HepG2 (cell line): ENCODE data around the gene ANKRD44. TPM values are rescaled to one million over a fixed set of nuclear protein-coding genes. Genes with fewer than 3 reads are reported as not detected.
A peak's percentile ranks its signal among the peaks of the same experiment; 100 is the strongest.

Experiments used
- ATF4 ChIP-seq, 2 experiments: fragments of 450-650 bp in 1 of 2; sonication (generic) in 1 of 2; formaldehyde crosslinking; IDR thresholded peaks; 2 replicates each; pipeline versions ENCODE4 v1.5.0 to v1.8.0; 2020 to 2022; ENCODE audit warnings: mild to moderate bottlenecking in 1 of 2, missing genetic modification reagents in 1 of 2
- BRCA1 ChIP-seq: sonication (generic); formaldehyde crosslinking; IDR thresholded peaks from 2 replicates; pipeline ENCODE4 v1.4.0; 2020; ENCODE audit warnings: missing genetic modification reagents
- HDAC1 ChIP-seq: sonication (generic); formaldehyde crosslinking; IDR thresholded peaks from 2 replicates; pipeline ENCODE4 v1.5.1; 2020; ENCODE audit warnings: mild to moderate bottlenecking, missing genetic modification reagents
- NFE2L2 ChIP-seq: fragments of 150-350 bp; IDR thresholded peaks from 2 replicates; pipeline ENCODE4 v1.6.1; 2014; ENCODE audit warnings: low read length
- SMARCE1 ChIP-seq: fragments of 450-650 bp; IDR thresholded peaks from 2 replicates; pipeline ENCODE4 v1.6.1; 2017; ENCODE audit warnings: borderline replicate concordance
- SUZ12 ChIP-seq: fragments of 150-350 bp; IDR thresholded peaks from 2 replicates; pipeline ENCODE4 v1.6.1; 2014; ENCODE audit warnings: low read depth, low read length
- ZFP36L2 ChIP-seq: sonication (generic); formaldehyde crosslinking; IDR thresholded peaks from 2 replicates; pipeline ENCODE4 v1.4.0; 2020; ENCODE audit warnings: missing genetic modification reagents
- ZNF260 ChIP-seq: sonication (generic); formaldehyde crosslinking; IDR thresholded peaks from 2 replicates; pipeline ENCODE4 v1.4.0; 2020; ENCODE audit warnings: missing genetic modification reagents, low read depth, mild to moderate bottlenecking, borderline replicate concordance
- ZNF615 ChIP-seq: sonication (generic); formaldehyde crosslinking; IDR thresholded peaks from 2 replicates; pipeline ENCODE4 v1.5.0; 2020; ENCODE audit warnings: mild to moderate bottlenecking, missing genetic modification reagents, borderline replicate concordance
- ZNF672 ChIP-seq: sonication (generic); formaldehyde crosslinking; IDR thresholded peaks from 2 replicates; pipeline ENCODE4 v1.8.1; 2022; ENCODE audit warnings: missing genetic modification reagents
- ZSCAN12 ChIP-seq: sonication (generic); formaldehyde crosslinking; IDR thresholded peaks from 2 replicates; pipeline ENCODE4 v1.9.0; 2021; ENCODE audit warnings: mild to moderate bottlenecking, missing genetic modification reagents
- polyA plus RNA-seq, 8 experiments: library from polyadenylated mRNA; depleted of rRNA in 3 of 8; stranded (reverse) in 7 of 8; unstranded in 1 of 8; fragments of >200 nt; fragmentation: Illumina TruSeq in 4 of 8; extraction: Trizol in 4 of 8; gene quantifications; 2 replicates each; pipeline versions ENCODE4 v1.2.1 to v1.2.3, GENCODE V29; 2011 to 2016; ENCODE audit warnings: low read depth in 4 of 8, missing spikeins in 1 of 8, mixed read lengths in 1 of 8; ENCODE audit not compliant: insufficient read depth in 1 of 8
- total RNA-seq, 5 experiments: library from RNA; depleted of rRNA; stranded (reverse); fragments of >200 nt; fragmentation: Illumina TruSeq; extraction: Trizol; gene quantifications; 2 replicates each; pipeline ENCODE4 v1.2.3, GENCODE V29; 2016; ENCODE audit warnings: low read depth in 1 of 5
- TF ChIP-seq, protein P1 (sequence below): sonication (generic); formaldehyde crosslinking; IDR thresholded peaks from 2 replicates; pipeline ENCODE4 v1.4.0; 2020; ENCODE audit warnings: mild to moderate bottlenecking, missing genetic modification reagents, borderline replicate concordance
- TF ChIP-seq, protein P2 (sequence below): sonication (generic); formaldehyde crosslinking; IDR thresholded peaks from 2 replicates; pipeline ENCODE4 v1.4.0; 2020; ENCODE audit warnings: missing genetic modification reagents, borderline replicate concordance
- TF ChIP-seq, protein P3 (sequence below): sonication (generic); formaldehyde crosslinking; IDR thresholded peaks from 2 replicates; pipeline ENCODE4 v1.9.0; 2021; ENCODE audit warnings: missing genetic modification reagents, mild to moderate bottlenecking, borderline replicate concordance
- TF ChIP-seq, protein P4 (sequence below): sonication (generic); formaldehyde crosslinking; IDR thresholded peaks from 2 replicates; pipeline ENCODE4 v1.8.0; 2022; ENCODE audit warnings: mild to moderate bottlenecking, missing genetic modification reagents, borderline replicate concordance

Gene ANKRD44
- total and polyA plus RNA-seq, 2 of the 13 experiments (the other 11 are each of a cell fraction or from before 2014, with no cell fraction given) = 0.04 to 0.11 TPM

- TF ChIP-seq, protein P1, sequence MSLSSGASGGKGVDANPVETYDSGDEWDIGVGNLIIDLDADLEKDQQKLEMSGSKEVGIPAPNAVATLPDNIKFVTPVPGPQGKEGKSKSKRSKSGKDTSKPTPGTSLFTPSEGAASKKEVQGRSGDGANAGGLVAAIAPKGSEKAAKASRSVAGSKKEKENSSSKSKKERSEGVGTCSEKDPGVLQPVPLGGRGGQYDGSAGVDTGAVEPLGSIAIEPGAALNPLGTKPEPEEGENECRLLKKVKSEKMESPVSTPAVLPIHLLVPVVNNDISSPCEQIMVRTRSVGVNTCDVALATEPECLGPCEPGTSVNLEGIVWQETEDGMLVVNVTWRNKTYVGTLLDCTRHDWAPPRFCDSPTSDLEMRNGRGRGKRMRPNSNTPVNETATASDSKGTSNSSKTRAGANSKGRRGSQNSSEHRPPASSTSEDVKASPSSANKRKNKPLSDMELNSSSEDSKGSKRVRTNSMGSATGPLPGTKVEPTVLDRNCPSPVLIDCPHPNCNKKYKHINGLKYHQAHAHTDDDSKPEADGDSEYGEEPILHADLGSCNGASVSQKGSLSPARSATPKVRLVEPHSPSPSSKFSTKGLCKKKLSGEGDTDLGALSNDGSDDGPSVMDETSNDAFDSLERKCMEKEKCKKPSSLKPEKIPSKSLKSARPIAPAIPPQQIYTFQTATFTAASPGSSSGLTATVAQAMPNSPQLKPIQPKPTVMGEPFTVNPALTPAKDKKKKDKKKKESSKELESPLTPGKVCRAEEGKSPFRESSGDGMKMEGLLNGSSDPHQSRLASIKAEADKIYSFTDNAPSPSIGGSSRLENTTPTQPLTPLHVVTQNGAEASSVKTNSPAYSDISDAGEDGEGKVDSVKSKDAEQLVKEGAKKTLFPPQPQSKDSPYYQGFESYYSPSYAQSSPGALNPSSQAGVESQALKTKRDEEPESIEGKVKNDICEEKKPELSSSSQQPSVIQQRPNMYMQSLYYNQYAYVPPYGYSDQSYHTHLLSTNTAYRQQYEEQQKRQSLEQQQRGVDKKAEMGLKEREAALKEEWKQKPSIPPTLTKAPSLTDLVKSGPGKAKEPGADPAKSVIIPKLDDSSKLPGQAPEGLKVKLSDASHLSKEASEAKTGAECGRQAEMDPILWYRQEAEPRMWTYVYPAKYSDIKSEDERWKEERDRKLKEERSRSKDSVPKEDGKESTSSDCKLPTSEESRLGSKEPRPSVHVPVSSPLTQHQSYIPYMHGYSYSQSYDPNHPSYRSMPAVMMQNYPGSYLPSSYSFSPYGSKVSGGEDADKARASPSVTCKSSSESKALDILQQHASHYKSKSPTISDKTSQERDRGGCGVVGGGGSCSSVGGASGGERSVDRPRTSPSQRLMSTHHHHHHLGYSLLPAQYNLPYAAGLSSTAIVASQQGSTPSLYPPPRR (CRISPR knock-in tag) = 0 out of 2 replicates have a peak, but pooled peaks have one; percentile 31
- no peak for TF ChIP-seq NFE2L2
- TF ChIP-seq SUZ12 = no peak
- no peak for TF ChIP-seq BRCA1 (CRISPR knock-in tag)
- no peak for TF ChIP-seq ZNF672 (CRISPR knock-in tag)
- TF ChIP-seq, protein P2, sequence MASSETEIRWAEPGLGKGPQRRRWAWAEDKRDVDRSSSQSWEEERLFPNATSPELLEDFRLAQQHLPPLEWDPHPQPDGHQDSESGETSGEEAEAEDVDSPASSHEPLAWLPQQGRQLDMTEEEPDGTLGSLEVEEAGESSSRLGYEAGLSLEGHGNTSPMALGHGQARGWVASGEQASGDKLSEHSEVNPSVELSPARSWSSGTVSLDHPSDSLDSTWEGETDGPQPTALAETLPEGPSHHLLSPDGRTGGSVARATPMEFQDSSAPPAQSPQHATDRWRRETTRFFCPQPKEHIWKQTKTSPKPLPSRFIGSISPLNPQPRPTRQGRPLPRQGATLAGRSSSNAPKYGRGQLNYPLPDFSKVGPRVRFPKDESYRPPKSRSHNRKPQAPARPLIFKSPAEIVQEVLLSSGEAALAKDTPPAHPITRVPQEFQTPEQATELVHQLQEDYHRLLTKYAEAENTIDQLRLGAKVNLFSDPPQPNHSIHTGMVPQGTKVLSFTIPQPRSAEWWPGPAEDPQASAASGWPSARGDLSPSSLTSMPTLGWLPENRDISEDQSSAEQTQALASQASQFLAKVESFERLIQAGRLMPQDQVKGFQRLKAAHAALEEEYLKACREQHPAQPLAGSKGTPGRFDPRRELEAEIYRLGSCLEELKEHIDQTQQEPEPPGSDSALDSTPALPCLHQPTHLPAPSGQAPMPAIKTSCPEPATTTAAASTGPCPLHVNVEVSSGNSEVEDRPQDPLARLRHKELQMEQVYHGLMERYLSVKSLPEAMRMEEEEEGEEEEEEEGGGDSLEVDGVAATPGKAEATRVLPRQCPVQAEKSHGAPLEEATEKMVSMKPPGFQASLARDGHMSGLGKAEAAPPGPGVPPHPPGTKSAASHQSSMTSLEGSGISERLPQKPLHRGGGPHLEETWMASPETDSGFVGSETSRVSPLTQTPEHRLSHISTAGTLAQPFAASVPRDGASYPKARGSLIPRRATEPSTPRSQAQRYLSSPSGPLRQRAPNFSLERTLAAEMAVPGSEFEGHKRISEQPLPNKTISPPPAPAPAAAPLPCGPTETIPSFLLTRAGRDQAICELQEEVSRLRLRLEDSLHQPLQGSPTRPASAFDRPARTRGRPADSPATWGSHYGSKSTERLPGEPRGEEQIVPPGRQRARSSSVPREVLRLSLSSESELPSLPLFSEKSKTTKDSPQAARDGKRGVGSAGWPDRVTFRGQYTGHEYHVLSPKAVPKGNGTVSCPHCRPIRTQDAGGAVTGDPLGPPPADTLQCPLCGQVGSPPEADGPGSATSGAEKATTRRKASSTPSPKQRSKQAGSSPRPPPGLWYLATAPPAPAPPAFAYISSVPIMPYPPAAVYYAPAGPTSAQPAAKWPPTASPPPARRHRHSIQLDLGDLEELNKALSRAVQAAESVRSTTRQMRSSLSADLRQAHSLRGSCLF (CRISPR knock-in tag) = no peak
- no peak for TF ChIP-seq ZNF260 (CRISPR knock-in tag)
- TF ChIP-seq ZFP36L2 (CRISPR knock-in tag) = no peak
- TF ChIP-seq HDAC1 (CRISPR knock-in tag) = 0 out of 2 replicates have a peak, but pooled peaks have one; percentile 28
- TF ChIP-seq, protein P3, sequence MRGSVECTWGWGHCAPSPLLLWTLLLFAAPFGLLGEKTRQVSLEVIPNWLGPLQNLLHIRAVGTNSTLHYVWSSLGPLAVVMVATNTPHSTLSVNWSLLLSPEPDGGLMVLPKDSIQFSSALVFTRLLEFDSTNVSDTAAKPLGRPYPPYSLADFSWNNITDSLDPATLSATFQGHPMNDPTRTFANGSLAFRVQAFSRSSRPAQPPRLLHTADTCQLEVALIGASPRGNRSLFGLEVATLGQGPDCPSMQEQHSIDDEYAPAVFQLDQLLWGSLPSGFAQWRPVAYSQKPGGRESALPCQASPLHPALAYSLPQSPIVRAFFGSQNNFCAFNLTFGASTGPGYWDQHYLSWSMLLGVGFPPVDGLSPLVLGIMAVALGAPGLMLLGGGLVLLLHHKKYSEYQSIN (CRISPR knock-in tag) = no peak
- TF ChIP-seq SMARCE1 = no peak
- TF ChIP-seq ZSCAN12 = no peak
- TF ChIP-seq, protein P4, sequence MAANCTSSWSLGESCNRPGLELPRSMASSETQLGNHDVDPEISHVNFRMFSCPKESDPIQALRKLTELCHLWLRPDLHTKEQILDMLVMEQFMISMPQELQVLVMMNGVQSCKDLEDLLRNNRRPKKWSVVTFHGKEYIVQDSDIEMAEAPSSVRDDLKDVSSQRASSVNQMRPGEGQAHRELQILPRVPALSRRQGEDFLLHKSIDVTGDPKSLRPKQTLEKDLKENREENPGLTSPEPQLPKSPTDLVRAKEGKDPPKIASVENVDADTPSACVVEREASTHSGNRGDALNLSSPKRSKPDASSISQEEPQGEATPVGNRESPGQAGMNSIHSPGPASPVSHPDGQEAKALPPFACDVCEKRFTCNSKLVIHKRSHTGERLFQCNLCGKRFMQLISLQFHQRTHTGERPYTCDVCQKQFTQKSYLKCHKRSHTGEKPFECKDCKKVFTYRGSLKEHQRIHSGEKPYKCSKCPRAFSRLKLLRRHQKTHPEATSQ (CRISPR knock-in tag) = no peak
- TF ChIP-seq ATF4 (CRISPR knock-in tag; IDR thresholded peaks at IDR 0.05) = no peak
- TF ChIP-seq ZNF615 (CRISPR knock-in tag) = no peak
These were observed at the start of gene ANKRD44 (continued) for GRCh38 chr2:197310271-197310985.
